Tibial nerve (tissue), 4 donors: ENCODE measurements around the gene OLA1.

ENCODE experiments used
- EP300 ChIP-seq, 2 donors: sonication (generic); formaldehyde crosslinking; IDR thresholded peaks; one replicate each; pipeline ENCODE4 v1.6.1; 2017; ENCODE audit warnings: antibody characterized with exemption in 2 of 2, mild to moderate bottlenecking in 1 of 2
- POLR2A ChIP-seq, 2 donors: fragments of 450-650 bp; IDR thresholded peaks; one replicate each; pipeline ENCODE4 v1.6.1; 2017; ENCODE audit warnings: antibody characterized with exemption in 2 of 2, mild to moderate bottlenecking in 2 of 2, moderate library complexity in 2 of 2
- TF ChIP-seq, protein P1 (sequence below), 5 experiments: fragments of 200-600 bp in 3 of 5; fragments of 450-650 bp in 2 of 5; sonication (generic) in 3 of 5; IDR thresholded peaks; one replicate each; pipeline ENCODE4 v1.5.1; 2016 to 2019; ENCODE audit warnings: antibody characterized with exemption in 5 of 5, mild to moderate bottlenecking in 3 of 5, moderate library complexity in 2 of 5

DNA sequence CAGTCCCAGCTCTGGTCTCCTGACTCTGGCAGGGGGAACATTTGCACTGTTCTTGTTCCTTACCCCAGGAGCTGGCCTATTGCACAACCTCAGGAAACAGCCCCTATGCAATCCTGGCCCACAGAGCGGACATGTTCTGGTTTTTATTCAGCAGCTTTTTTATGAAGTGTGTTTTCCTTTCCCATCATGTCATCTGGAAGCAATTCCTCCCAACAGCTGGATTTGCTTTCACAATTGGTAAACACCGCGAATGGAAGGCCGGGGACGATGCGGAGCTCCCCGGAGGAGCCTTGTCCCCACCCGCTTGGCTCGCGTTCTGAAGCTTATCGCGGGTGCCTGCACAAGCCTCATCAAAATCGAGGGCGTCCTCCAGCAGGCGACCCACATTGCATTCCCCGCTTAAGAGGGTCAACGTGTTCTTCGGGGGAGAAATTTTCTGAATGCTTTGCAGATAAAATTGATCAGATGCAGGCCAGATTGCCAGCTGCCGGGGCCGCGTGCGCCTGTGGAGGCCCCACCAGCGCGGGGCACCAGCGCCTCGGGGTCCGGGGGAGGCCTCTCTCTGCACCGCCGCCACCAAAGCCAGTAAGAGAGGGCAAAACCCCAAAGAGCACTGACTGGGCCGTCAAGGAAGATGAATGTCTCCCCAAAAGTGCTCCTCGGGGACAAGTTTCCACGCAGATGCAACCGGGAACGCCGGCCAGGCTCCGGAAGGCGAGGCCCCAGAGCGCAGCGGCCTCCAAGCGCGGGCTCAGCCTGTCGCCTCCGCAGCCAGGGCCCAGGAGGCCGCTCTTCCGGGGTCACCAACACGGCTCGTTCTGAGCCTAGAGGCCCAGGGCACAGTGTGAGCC is 222.8 kb downstream of the OLA1 start:
- TF ChIP-seq POLR2A (IDR thresholded peaks at IDR 0.05) (no peak), EP300 (IDR thresholded peaks at IDR 0.05) (peak; percentile 35 to 95)
- TF ChIP-seq, protein P1, sequence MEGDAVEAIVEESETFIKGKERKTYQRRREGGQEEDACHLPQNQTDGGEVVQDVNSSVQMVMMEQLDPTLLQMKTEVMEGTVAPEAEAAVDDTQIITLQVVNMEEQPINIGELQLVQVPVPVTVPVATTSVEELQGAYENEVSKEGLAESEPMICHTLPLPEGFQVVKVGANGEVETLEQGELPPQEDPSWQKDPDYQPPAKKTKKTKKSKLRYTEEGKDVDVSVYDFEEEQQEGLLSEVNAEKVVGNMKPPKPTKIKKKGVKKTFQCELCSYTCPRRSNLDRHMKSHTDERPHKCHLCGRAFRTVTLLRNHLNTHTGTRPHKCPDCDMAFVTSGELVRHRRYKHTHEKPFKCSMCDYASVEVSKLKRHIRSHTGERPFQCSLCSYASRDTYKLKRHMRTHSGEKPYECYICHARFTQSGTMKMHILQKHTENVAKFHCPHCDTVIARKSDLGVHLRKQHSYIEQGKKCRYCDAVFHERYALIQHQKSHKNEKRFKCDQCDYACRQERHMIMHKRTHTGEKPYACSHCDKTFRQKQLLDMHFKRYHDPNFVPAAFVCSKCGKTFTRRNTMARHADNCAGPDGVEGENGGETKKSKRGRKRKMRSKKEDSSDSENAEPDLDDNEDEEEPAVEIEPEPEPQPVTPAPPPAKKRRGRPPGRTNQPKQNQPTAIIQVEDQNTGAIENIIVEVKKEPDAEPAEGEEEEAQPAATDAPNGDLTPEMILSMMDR (IDR thresholded peaks at IDR 0.05) = no peak
